HUES48 (cell line): Measurements from ENCODE around the gene MAP3K9.
"Not testable (repeated sequence)": the region's sequence is repeated elsewhere in the genome, so short reads cannot be mapped to it uniquely, and the experiment has no call there.

Experiments used
- H3K27ac ChIP-seq: one replicate; pipeline ENCODE4 v1.7.0; 2013; ENCODE audit warnings: low read depth, low read length, inconsistent platforms
- H3K27me3 ChIP-seq: 2 replicates; pipeline ENCODE4 v1.6.1; 2013; ENCODE audit warnings: mild to moderate bottlenecking, low read length; ENCODE audit not compliant: control insufficient read depth, insufficient read depth
- H3K36me3 ChIP-seq: 2 replicates; pipeline ENCODE4 v1.6.1; 2013; ENCODE audit warnings: low read length; ENCODE audit not compliant: control insufficient read depth, insufficient read depth
- H3K4me1 ChIP-seq: 2 replicates; pipeline ENCODE4 v1.6.1; 2013; ENCODE audit warnings: mild to moderate bottlenecking, low read length; ENCODE audit not compliant: control insufficient read depth, insufficient read depth
- H3K4me3 ChIP-seq: 2 replicates; pipeline ENCODE4 v1.5.1; 2013; ENCODE audit warnings: mild to moderate bottlenecking, low read depth, low read length
- H3K9ac ChIP-seq: 2 replicates; pipeline ENCODE4 v1.6.1; 2013; ENCODE audit warnings: mild to moderate bottlenecking, low read depth, low read length, moderate library complexity
- H3K9me3 ChIP-seq: 2 replicates; pipeline ENCODE4 v1.6.1; 2013; ENCODE audit warnings: low read length; ENCODE audit not compliant: control insufficient read depth, insufficient read depth

Gene MAP3K9

DNA sequence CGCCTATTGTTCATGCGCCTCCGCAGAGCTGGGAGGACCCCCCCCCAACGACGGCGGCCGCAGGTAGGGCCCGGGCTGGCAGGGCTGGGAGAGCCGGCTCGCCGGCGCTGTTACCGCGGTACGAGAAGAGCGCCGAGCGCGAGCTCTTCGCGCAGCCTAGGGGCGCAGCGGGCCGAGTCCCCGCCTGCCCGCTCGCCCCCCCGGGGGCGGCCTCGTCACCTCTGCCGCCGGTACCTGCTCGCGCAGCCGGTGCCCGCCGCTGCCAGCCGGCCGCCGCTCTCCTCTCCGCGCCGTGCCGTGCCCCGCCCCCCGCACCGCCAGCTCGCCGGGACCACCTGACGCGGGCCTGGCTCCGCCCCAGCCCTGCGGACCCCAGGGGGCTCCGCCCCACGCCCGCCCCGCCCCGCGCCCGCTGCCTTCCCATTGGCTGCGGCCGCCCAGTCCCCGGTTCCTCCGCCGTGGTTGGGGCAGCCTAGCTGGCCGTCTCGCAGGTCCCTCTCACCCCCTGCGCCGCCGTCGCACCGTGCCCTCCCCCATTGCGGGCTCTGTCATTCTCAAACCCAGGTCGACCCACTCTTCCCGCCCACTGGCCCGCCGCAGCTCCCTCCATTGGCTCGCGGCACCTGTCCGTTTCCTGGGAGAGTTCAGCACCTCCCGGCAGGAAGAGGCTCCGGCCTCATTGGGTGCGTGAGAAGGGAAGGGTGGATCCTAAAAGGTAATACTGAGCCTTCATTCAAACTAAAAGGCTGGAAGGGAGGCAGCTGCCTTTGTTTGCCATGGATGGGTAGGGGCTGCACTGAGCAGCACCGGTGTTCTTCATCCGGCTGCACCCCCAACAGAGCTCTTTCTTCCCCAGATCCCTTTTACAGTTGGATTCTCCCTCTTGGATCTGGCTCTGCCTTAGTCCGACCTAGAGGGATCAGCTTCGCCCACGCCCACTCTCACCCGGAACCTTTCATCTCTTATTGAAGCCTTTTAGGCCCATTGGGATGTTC is at the start of gene MAP3K9:
MAP3K9 (minus strand) TSS at position 289 of the 995 bp plus-strand sequence. CDS start 342 bp downstream, outside the sequence.
- Histone ChIP-seq H3K9me3 (no peaks in the 10 kb centered on the region), H3K4me3 (peak within 1 kb of the TSS; percentile 87), H3K4me1 (peaks cover 24% of the 10 kb centered on the region), H3K27ac (peak within 1 kb of the TSS; percentile 93), H3K27me3 (no peaks in the 10 kb centered on the region), H3K36me3 (no peaks in the 10 kb centered on the region), H3K9ac (peak within 1 kb of the TSS; percentile 74)

DNA sequence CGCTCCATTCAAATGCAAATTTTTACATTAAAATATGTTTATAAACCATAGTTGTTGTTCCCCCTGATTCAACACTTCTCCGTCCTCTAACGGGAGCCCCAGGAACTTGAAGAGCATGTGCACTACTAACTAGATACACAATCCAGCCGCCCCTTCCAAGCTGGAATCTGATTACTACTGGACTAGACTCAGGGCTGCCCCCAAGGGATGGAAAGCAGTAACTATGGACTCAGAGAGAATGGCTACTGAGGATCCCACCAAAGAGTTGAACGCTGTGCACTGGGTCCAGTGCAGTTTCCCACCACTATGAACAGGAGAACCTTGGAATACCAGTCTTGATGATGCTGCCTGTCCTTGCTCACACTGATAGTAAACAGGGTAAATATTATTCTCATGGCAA is 49.3 kb upstream of the MAP3K9 start:
- Histone ChIP-seq H3K36me3 (no peaks in the 10 kb centered on the region), H3K9ac (no peak overlapping the region), H3K4me1 (no peaks in the 10 kb centered on the region), H3K4me3 (no peak overlapping the region), H3K9me3 (no peaks in the 10 kb centered on the region), H3K27me3 (no peaks in the 10 kb centered on the region), H3K27ac (no peak overlapping the region)

DNA sequence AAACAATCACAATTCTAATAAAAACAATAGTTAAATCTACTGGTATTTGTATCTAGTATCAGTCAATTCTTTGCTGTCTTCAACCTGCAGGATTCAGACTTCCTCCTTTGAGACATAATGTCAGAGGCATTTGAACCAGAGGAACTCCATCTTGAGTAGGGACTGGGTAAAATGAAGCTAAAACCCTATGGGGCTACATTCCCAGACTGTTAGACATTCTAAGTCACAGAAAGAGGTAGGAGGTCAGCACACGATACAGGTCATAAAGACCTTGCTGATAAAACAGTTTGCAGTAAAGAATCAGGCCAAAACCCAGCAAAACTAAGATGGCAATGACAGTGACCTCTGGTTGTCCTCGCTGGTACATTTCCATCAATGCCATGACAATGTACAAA is 48.2 kb upstream of the MAP3K9 start:
- H3K36me3 ChIP-seq = no peaks in the 10 kb centered on the region
- no peaks in the 10 kb centered on the region for H3K4me1 ChIP-seq
- H3K27me3 ChIP-seq = no peaks in the 10 kb centered on the region
- no peak overlapping the region for H3K9ac ChIP-seq
- no peak overlapping the region for H3K27ac ChIP-seq
- no peaks in the 10 kb centered on the region for H3K9me3 ChIP-seq
- H3K4me3 ChIP-seq = no peak overlapping the region

- no peaks in the 10 kb centered on the region for H3K4me1 ChIP-seq
- no peaks in the 10 kb centered on the region for H3K36me3 ChIP-seq
- H3K9me3 ChIP-seq = no peaks in the 10 kb centered on the region
- no peak overlapping the region for H3K4me3 ChIP-seq
- H3K27me3 ChIP-seq = no peaks in the 10 kb centered on the region
- H3K9ac ChIP-seq = no peak overlapping the region
- no peak overlapping the region for H3K27ac ChIP-seq
These were observed 47.7 kb upstream of the MAP3K9 start for GRCh38 chr14:70856851-70857495.

DNA sequence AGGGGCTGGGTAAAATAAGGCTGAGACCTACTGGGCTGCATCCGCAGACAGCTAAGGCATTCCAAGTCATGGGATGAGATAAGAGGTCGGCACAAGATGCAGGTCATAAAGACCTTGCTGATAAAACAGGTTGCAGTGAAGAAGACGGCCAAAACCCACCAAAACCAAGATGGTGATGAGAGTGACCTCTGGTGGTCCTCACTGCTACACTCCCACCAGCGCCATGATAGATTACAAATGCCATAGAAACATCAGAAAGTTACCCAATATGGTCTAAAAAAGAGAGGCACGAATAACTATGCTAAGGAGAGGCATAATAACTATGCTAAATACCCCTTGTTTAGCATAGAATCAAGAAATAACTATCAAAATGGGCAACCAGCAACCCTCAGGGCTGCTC is 46.2 kb upstream of the MAP3K9 start:
- no peaks in the 10 kb centered on the region for H3K27me3 ChIP-seq
- H3K27ac ChIP-seq = no peak overlapping the region
- H3K9ac ChIP-seq = no peak overlapping the region
- no peak overlapping the region for H3K4me3 ChIP-seq
- no peaks in the 10 kb centered on the region for H3K9me3 ChIP-seq
- no peaks in the 10 kb centered on the region for H3K4me1 ChIP-seq
- no peaks in the 10 kb centered on the region for H3K36me3 ChIP-seq

GRCh38 chr14:70853658-70854057 is 44.3 kb upstream of the MAP3K9 start:
- not testable (repeated sequence) for H3K9ac ChIP-seq, H3K27ac ChIP-seq, H3K4me1 ChIP-seq, H3K27me3 ChIP-seq, H3K4me3 ChIP-seq, H3K9me3 ChIP-seq, H3K36me3 ChIP-seq

DNA sequence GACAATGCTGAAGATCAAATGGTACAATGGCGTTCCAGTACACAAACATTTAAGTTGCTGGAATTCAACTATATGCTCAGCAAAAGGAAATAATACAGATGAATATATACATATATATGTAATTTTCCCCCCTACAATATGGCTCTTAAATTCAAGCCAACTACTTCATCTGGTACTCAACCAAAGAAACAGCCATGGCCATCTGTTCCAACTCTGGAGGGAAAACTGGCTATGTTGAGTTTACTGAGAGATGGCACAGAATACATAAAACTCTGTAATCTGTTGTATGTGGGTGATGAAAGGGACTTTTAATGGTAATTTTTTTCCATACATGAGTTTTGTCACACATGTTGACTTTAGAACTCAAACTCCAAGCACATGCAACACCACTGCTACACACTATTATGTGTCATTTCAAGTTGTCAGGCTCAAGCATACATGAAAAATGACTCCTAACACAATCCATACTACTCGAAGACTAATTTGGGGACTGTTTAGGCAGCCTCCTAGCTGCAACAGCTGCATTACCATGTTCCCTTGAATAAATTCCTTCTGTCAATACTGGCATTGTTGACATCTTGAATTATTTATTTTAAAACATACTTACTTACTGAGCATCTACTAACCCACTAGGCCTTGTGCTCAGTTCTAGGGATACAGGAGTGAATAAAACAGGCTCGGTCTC is 38.2 kb upstream of the MAP3K9 start:
- H3K36me3 ChIP-seq = no peaks in the 10 kb centered on the region
- no peak overlapping the region for H3K4me3 ChIP-seq
- H3K4me1 ChIP-seq = no peaks in the 10 kb centered on the region
- no peaks in the 10 kb centered on the region for H3K27me3 ChIP-seq
- H3K27ac ChIP-seq = no peak overlapping the region
- no peak overlapping the region for H3K9ac ChIP-seq
- H3K9me3 ChIP-seq = no peaks in the 10 kb centered on the region

DNA sequence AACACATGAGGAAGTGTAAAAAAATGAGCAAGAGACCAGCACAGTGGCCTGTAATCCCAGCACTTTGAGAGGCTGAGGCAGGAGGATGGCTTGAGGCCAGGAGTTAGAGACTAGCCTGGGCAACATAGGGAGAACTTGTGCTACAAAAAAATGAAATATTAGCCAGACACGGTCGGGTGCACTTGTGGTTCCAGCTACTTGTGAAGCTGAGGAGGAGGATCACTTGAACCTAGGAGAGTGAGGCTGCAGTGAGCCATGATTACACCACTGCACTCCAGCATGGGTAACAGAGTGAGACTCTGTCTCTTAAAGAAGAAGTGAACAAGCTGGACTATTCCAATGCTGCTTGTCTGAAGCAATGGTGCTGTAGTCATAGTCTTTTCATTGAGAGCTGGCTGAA is 36.3 kb upstream of the MAP3K9 start:
- Histone ChIP-seq H3K9me3 (no peaks in the 10 kb centered on the region), H3K36me3 (no peaks in the 10 kb centered on the region), H3K27me3 (no peaks in the 10 kb centered on the region), H3K4me3 (no peak overlapping the region), H3K4me1 (no peaks in the 10 kb centered on the region), H3K9ac (no peak overlapping the region), H3K27ac (no peak overlapping the region)

- Histone ChIP-seq H3K4me3 (no peak overlapping the region), H3K9ac (no peak overlapping the region), H3K27ac (no peak overlapping the region), H3K27me3 (no peaks in the 10 kb centered on the region), H3K9me3 (no peaks in the 10 kb centered on the region), H3K4me1 (no peaks in the 10 kb centered on the region), H3K36me3 (no peaks in the 10 kb centered on the region)
These were observed 33.6 kb upstream of the MAP3K9 start for GRCh38 chr14:70842851-70843462.

- H3K9ac ChIP-seq = no peak overlapping the region
- H3K36me3 ChIP-seq = no peaks in the 10 kb centered on the region
- H3K4me1 ChIP-seq = no peaks in the 10 kb centered on the region
- H3K4me3 ChIP-seq = no peak overlapping the region
- no peak overlapping the region for H3K27ac ChIP-seq
- H3K27me3 ChIP-seq = no peaks in the 10 kb centered on the region
- H3K9me3 ChIP-seq = peaks cover 11% of the 10 kb centered on the region; the same call in 1 of the 2 replicates
These were observed 28.8 kb upstream of the MAP3K9 start for GRCh38 chr14:70838076-70838475.
